ENCODE results near the gene GPR151. TPM values are rescaled to one million over a fixed set of nuclear protein-coding genes. Genes with fewer than 3 reads are reported as not detected.
A peak's percentile ranks its signal among the peaks of the same experiment; 100 is the strongest.

The GPR151 gene
- total RNA-seq, 1 donor from 2014 or later = not detected

GRCh38 chr5:146528236-146528635 is 12.2 kb upstream of the GPR151 start:
- FAIRE-seq (no peak), DNase-seq (ENCODE audit: low read depth) (no peak)
- H3K27me3 ChIP-seq (ENCODE audit: control insufficient read depth, insufficient read depth, low read length) = no peaks in the 10 kb centered on the region
- H3K4me3 ChIP-seq (ENCODE audit: low read depth, low read length) = no peak overlapping the region
- no peaks in the 10 kb centered on the region for H3K36me3 ChIP-seq (ENCODE audit: control insufficient read depth, insufficient read depth, low read length)
- no peak for TF ChIP-seq CTCF (IDR thresholded peaks at IDR 0.05; ENCODE audit: insufficient read depth, low read length, severe bottlenecking)

GRCh38 chr5:146527785-146528184 is 11.8 kb upstream of the GPR151 start:
- no peaks in the 10 kb centered on the region for H3K36me3 ChIP-seq (ENCODE audit: control insufficient read depth, insufficient read depth, low read length)
- TF ChIP-seq CTCF (IDR thresholded peaks at IDR 0.05; ENCODE audit: insufficient read depth, low read length, severe bottlenecking) = no peak
- DNase-seq (ENCODE audit: low read depth) (peak; percentile 86), FAIRE-seq (no peak)
- no peaks in the 10 kb centered on the region for H3K27me3 ChIP-seq (ENCODE audit: control insufficient read depth, insufficient read depth, low read length)
- H3K4me3 ChIP-seq (ENCODE audit: low read depth, low read length) = no peak overlapping the region

DNA sequence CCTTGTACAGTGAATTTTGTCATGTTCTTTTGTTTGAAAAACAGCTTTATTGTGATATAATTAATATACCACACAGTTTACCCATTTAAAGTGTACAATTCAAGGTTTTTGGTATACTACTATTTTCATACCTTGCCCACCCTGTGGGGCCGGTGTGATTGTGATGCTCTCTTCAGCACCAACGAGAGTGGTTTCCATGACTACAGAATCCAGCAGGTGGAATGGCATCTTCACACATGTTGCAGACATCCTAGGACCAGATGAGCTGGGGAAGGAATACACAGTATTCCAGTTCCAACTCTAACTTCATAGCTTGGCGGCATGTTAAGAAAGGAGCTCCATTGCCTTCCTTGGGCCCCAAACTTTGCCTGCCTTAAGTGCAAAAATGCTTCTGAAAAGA is 7.7 kb upstream of the GPR151 start:
- H3K36me3 ChIP-seq (ENCODE audit: control insufficient read depth, insufficient read depth, low read length) = no peaks in the 10 kb centered on the region
- no peak for DNase-seq (ENCODE audit: low read depth)
- no peak for TF ChIP-seq CTCF (IDR thresholded peaks at IDR 0.05; ENCODE audit: insufficient read depth, low read length, severe bottlenecking)
- FAIRE-seq = no peak
- no peak overlapping the region for H3K4me3 ChIP-seq (ENCODE audit: low read depth, low read length)
- H3K27me3 ChIP-seq (ENCODE audit: control insufficient read depth, insufficient read depth, low read length) = no peaks in the 10 kb centered on the region

GRCh38 chr5:146521403-146522106 is 5.6 kb upstream of the GPR151 start:
- no peaks in the 10 kb centered on the region for H3K27me3 ChIP-seq (ENCODE audit: control insufficient read depth, insufficient read depth, low read length)
- FAIRE-seq (peak; percentile 75), DNase-seq (ENCODE audit: low read depth) (peak; percentile 22)
- H3K36me3 ChIP-seq (ENCODE audit: control insufficient read depth, insufficient read depth, low read length) = no peaks in the 10 kb centered on the region
- no peak overlapping the region for H3K4me3 ChIP-seq (ENCODE audit: low read depth, low read length)
- TF ChIP-seq CTCF (IDR thresholded peaks at IDR 0.05; ENCODE audit: insufficient read depth, low read length, severe bottlenecking) = no peak

DNA sequence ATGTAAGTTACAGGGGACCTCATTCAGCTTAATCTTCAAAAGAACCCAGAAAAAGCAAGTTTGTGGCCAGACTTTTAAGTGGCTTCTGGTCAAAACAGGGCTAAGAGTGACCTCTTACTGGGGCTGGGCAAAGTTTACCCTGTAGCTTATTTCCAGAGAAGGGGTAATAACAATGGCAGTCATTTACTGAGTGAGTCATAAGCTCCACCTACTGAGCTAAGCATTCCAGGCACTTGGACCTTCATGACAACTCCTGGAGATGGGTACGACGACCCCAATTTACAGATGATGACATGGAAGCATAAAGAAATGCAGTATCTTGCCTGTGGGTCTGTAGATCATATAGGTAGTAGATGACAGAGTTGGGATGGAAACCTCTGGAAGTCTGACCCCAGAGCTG is 4.7 kb upstream of the GPR151 start:
- Histone ChIP-seq H3K36me3 (ENCODE audit: control insufficient read depth, insufficient read depth, low read length) (no peaks in the 10 kb centered on the region), H3K27me3 (ENCODE audit: control insufficient read depth, insufficient read depth, low read length) (no peaks in the 10 kb centered on the region), H3K4me3 (ENCODE audit: low read depth, low read length) (no peak overlapping the region)
- DNase-seq (ENCODE audit: low read depth) (peak; percentile 28), FAIRE-seq (no peak)
- no peak for TF ChIP-seq CTCF (IDR thresholded peaks at IDR 0.05; ENCODE audit: insufficient read depth, low read length, severe bottlenecking)

DNA sequence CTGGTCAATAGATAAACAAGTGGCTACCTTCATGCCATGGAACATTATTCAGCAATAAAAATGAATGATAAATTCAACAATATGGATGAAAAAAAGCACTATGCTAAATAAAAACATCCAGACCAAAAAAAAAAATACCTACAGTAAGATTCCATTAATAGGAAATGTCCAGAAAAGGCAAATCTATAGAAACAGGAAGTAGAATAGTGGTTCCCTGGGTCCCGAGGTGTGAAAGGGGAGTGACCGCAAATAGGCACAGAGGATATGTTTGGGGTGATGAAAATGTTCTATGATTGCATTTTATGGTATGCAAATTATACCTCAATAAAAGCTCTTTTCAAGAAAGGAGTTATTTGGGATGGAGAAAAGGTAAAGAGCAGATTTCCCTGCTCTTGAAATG is 3.6 kb upstream of the GPR151 start:
- DNase-seq (ENCODE audit: low read depth) = no peak
- H3K36me3 ChIP-seq (ENCODE audit: control insufficient read depth, insufficient read depth, low read length) = no peaks in the 10 kb centered on the region
- no peak overlapping the region for H3K4me3 ChIP-seq (ENCODE audit: low read depth, low read length)
- FAIRE-seq = no peak
- no peak for TF ChIP-seq CTCF (IDR thresholded peaks at IDR 0.05; ENCODE audit: insufficient read depth, low read length, severe bottlenecking)
- no peaks in the 10 kb centered on the region for H3K27me3 ChIP-seq (ENCODE audit: control insufficient read depth, insufficient read depth, low read length)

All from bronchial epithelial cell (primary cell).